SH-SY5Y (cell line): ENCODE results near the gene THSD4.

Experiments
- GATA2 ChIP-seq: IDR thresholded peaks from 2 replicates; pipeline ENCODE4 v1.6.1; 2011; ENCODE audit warnings: mild to moderate bottlenecking, low read depth, low read length
- GATA3 ChIP-seq: IDR thresholded peaks from 2 replicates; pipeline ENCODE4 v1.6.1; 2011; ENCODE audit warnings: low read depth, mild to moderate bottlenecking, low read length, moderate library complexity

Gene THSD4

GRCh38 chr15:71444032-71444810, 328.9 kb downstream of the THSD4 start:
- no peak for TF ChIP-seq GATA3
- TF ChIP-seq GATA2: no peak

DNA sequence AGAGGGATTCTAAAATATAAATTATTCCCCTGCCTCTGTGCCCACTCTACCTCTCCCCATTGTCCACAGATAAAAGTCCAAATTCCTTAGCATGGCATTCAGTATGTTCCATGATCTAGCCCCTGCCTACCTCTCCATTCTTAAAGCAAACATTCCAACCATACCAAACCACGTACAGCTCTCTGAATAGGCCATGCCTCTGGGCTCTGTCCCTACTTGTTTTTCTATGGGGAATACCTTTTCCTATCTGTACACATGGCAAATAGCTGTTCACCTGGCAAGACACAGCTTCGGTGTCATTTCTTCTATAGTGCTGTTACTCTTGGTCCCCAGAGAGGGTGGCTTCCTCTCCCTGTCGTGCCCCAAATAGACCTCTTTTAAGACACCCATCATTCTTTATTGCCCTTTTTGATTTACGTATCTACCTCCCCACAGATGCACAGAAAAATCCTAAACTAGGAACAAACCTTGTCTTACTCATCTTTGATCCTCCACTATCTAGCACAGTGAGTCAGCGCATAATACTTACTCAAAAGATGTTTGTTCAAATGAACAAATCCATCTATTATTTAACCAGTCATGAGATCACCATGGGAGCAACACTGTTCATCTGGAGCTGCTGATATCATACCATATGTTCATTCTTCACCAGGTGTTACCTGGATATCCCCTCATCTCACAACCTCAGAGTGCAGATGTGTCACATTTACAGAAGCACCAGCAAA, 329.8 kb downstream of the THSD4 start:
- TF ChIP-seq GATA2 (no peak), GATA3 (no peak)

DNA sequence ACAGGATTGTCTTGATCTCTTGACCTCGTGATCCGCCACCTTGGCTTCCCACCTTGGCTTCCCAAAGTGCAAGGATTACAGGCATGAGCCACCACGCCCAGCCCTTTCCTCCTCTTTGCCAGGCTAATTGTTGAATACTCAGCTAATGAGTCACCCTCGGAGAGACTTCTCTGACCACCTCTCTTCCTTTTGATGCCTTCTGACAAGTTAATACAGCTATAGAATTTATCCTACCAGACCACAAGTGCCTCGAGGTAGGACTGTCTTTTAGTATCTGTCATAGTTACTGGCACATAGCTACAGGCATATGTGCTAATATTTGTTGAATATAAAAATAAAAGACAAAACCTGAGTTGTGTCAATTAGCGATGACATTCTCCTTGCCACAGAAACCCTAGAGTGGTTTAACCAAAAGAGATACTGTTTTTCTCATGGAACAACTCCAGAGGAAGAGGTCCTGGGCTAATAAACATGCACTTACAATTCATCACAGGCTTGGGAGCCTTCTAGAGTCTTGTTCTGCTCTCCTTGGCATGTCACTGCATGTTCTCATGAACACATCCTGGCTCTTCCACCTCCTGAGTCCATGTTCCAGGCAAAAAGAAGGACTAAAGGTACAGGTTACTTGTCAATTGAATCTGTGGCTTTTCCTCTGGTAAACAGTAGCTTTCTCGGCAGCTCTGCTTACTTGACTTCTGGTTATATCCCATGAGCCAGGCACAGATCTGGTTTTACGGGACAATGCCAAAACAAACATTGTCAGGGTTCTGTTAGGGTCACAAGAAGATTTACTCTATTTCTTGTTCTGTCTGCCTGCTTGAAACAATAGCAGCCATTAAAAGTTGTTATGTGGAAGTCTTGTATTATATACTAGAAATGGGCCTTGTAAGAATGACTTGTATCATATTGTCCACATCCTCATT, 332.3 kb downstream of the THSD4 start:
- TF ChIP-seq GATA2 (no peak), GATA3 (no peak)

GRCh38 chr15:71448688-71449114, 333.4 kb downstream of the THSD4 start:
- TF ChIP-seq GATA2 (no peak), GATA3 (no peak)

- TF ChIP-seq GATA3: no peak
- no peak for TF ChIP-seq GATA2
Measured at GRCh38 chr15:71449363-71449762, 334.1 kb downstream of the THSD4 start.

GRCh38 chr15:71449956-71450355, 334.7 kb downstream of the THSD4 start:
- no peak for TF ChIP-seq GATA3
- no peak for TF ChIP-seq GATA2

DNA sequence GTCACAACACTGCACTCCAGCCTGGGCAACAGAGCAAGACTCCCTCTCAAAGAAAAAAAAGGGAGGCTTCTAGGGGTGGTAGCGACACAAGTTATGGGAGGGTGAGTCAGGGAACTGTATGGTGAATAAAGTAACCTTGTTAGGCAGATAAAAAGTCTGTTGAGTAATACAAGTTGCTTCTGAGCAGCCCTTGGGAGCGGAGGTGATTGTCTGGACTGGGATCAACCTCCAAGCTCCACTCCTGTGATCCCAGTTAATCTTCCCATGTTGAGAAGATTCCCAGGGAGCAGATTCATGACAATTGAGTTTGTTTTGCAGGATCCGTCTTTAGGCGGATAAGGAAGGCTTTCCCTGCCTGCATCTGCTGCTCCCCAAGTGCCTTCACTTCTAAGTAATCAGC, 335.9 kb downstream of the THSD4 start:
- TF ChIP-seq GATA2: no peak
- TF ChIP-seq GATA3: no peak

DNA sequence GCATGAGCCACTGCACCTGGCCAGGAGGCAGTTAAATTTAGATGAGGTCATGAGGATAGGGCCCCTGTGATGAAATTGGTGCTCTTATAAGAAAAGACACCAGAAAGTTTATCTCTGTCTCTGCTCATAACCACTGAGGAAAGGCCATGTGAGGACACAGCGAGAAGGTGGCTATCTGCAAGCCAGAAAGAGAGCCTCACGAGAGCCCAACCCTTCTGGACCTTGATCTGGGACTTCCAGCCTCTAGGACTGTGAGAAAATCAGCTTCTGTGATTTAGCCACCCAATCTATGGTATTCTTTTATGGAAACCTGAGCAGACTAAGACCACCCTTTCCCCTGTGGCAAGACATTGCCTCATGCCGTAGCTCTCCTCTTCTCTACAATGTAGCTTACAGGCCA, 337.6 kb downstream of the THSD4 start:
- TF ChIP-seq GATA3 (no peak), GATA2 (no peak)

GRCh38 chr15:71454462-71454996, 339.3 kb downstream of the THSD4 start:
- TF ChIP-seq GATA2 (no peak), GATA3 (no peak)

DNA sequence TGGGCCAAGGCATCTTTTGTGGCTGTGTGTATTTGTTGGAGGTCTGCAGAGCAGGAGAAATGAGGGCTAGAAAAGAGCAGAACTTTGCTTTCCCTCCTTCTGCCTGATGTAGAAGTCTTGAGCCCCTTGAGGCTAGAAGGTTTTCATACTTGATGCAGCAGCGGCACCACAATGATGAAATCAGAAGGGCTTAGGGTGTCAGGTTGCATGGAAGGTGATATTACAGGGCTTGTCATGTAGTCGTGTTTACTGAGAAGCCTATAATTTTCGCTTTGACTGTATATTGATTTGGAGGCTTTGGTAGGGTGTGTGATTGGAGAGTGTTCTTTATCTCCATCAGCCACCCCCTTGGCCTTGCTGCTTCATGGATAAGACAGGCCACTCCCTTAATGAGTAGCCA, 339.8 kb downstream of the THSD4 start:
- TF ChIP-seq GATA3: no peak
- TF ChIP-seq GATA2: no peak

DNA sequence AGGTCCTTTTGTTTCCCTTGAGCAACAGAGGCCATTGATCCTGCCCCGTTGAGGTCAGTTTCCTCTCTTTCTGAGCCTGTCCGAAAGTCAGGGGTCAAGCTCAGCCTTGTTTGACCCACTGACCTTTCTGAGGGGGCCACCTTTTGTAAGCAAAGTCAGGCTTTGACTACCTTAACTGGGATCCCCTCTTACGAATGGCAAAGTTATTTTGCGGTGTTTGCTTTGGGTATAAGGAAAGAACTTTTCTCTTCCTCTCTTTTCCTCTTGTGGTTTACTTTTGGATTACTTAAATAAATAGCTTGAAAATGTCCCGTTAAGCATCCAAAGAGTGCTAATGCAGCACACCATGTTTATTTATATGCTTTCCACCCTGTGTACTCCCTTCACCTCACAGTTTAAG, 340.6 kb downstream of the THSD4 start:
- TF ChIP-seq GATA2 (no peak), GATA3 (no peak)

GRCh38 chr15:71456362-71456761, 341.1 kb downstream of the THSD4 start:
- TF ChIP-seq GATA3 (no peak), GATA2 (no peak)

DNA sequence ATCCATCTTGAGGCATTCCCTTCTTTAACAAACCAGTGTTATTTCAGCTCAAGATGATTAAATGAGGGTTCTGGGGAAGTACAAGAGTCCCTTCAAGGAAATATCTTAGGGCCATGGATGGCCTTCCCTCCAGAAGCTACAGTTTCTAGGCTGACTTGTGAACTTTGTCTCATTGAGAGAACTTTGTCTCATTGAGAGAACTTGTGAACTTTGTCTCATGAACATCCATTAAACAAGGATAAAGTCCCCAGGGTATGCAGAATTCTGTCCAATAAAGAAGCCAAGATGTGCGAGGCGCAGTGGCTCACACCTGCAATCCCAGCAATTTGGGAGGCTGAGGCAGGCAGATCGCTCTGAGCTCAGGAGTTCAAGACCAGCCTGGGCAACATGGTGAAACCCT, 341.5 kb downstream of the THSD4 start:
- TF ChIP-seq GATA2 (no peak), GATA3 (no peak)
